Germinal center (tissue), 1 donor: Measurements from ENCODE around the gene IGF2BP1.
"Not testable (repeated sequence)": the region's sequence is repeated elsewhere in the genome, so short reads cannot be mapped to it uniquely, and the experiment has no call there.

Experiments used
- DNase-seq: peaks from one replicate; pipeline ENCODE4 v3.0.0; 2012; ENCODE audit warnings: mixed read lengths, low spot score

IGF2BP1 gene

GRCh38 chr17:49054342-49055092 is 57.3 kb downstream of the IGF2BP1 start:
- no peak for DNase-seq

DNA sequence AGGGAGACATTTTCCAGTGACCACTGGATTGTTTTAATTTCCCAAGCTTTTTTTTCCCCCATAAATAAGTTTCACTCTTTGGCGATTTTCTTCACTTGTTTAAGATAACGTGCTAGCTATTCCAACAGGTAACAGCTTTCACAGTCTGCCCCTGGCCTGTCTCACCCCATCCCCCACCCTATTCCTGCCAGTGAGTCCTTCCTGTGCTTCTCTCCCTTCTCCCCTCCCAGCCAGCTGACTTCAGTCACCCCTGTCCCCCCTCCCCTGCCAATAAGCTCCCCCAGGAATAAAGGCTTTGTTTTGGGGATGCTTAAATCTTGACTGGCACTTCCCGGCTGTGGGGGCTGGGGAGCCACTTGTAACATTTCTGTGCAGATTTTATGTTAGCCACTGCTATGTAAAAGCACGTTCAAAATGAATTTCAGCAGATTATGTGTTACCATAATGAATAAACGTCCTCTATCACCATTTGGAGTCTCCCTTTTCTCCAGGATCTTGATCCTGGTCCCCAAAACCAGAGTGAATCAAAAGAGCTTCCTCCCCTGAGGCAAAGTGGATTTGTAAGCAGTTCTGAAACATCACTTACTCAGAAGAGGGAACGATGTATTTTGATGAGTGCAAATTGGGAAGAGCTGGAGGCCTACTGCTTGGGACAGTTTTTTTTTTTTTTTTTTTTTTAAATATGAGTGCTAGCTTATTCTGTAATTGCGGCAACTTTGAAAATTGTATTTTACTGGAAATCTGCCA is 58.2 kb downstream of the IGF2BP1 start:
- no peak for DNase-seq

DNA sequence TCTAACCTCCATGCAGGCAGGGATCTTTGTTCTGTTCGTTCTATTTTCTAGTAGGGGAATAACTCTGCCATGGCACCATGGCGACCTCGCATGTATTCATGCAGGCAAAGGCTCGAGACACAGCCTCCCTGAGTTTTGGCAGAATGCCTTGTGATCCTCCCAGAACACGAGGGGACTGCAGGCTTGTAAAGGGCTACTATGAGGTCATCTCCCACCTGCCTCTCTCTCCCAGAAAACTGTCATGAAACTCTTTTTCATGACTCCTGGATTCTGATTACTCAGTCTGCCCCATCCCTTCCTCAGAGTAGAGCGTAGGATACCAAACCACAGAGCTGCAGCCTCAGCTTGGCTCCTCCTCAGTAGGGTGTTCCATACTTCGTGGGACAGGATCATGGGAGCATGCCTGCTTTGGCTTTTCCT is 64.3 kb downstream of the IGF2BP1 start:
- DNase-seq: no peak

DNA sequence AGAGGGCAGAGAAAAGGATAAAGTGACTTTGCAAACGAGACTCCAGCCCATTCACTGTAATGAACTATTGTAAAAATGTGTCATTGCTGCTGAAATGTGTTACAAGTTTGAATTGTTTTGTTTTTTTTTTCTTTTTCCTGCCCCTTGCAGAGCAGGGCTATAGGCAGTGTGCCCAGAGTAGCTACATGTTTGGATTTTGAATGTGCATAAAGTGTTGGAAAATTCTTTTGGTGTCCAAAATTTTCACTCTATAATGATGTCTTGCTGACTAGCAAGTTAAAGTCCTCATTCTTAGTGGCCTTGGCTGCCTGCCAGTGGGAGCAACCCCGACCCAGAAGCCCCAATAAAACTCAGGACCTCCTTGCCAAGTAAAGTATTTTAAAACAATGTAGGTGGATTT is 66.5 kb downstream of the IGF2BP1 start:
- no peak for DNase-seq

- DNase-seq: no peak
These were observed 70.0 kb downstream of the IGF2BP1 start for GRCh38 chr17:49067163-49067562.

- no peak for DNase-seq
These were observed 72.5 kb downstream of the IGF2BP1 start for GRCh38 chr17:49069585-49070273.

DNA sequence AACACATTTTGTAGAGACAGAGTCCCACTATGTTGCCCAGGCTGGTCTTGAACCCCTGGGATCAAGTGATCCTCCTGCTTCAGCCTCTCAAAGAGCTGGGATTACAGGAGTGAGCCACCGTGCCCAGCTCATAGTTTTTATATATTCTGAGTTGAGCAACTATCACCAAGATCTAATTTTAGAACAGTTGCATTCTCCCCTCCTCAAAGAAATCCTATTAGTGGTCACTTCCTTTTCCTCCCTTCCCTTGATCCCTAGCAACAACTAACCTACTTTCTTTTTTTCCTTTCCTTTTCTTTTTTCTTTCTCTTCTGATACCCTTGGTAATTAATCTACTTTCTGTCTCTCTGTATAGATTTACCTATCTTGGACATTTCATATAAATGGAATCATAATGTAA is 73.9 kb downstream of the IGF2BP1 start:
- DNase-seq: no peak

DNA sequence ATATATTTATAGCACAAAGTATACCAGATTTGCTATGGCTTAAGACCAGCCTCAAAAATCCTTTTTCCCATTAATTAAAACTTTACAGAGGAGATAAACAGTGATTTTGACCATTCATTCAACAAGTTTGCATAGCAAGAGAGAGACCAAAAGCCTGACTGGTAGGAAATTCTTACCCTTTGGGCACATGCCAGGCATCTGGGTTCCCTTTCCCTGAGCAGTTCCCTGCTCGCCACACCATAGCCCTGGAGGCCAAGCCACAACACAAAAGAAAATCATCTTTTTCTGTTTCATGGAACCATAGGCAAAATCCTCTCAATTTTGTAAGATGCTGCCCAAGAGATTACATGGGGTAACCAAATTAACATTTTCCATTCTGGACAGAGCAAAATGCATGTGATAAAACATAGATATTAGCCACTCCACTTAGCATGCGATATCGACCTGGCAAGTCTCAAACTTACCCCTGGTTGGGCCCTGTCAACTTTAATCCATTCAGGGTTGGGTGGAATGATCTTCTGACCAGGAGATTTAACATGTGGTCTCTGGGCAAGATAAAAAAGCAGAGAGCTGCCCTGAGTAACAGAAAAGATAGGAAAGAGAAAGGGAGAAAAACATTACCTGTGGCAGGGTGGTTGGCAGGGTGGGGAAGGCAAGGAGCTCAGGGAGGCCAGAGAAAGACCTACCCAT is 77.8 kb downstream of the IGF2BP1 start:
- no peak for DNase-seq

GRCh38 chr17:49076573-49077384 is 79.6 kb downstream of the IGF2BP1 start:
- DNase-seq: no peak

DNA sequence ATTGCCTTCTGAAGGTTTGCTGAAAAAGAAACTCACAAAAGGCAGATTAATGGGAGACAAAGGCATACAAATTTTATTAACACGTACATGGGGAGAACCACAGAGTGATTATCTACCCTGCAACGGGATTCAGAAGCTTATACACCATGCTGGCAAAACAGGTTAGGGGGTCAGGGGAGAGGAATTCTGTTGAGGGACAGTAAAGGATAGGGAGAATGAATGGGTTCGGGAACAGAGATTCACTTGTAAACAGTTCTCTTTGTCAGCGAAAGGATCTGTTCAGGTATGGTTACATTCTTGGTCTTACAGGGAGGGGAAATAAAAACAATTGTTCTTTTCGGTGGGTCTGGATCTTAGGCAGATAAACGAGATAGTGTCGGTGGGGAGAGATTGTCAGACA is 81.1 kb downstream of the IGF2BP1 start:
- no peak for DNase-seq

DNA sequence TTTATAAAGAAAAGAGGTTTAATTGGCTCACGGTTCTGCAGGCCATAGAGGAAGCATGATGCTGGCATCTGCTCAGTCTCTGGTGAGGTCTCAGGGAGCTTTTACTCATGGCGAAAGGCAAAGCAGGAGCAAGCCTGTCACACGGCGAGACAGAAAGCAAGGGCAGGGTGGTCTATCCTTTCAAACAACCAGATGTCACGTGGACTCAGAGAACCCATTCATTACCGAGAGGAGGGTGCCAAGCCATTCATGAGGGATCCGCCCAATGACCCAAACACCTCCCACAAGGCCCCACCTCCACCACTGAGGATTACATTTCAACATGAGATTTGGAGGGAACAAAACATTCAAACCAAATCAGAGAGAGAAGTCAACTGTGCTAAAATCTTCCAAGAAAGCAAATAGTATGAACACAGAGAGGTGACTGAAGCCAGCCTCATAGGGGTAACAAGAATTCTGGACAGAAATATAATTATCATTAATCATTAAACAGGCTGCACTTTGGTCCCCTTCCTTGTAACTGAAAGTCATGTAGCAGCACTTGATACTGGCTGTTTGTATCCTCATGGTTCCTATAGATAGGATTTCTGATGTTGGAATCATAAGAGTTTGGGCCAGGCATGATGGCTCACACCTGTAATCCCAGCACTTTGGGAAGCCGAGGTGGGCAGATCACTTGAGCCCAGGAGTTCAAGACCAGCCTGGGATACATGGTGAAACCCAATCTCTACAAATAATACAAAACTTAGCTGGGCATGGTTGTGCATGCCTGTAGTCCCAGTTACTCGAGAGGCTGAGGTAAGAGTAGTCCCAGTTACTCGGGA is 82.9 kb downstream of the IGF2BP1 start:
- DNase-seq: no peak

GRCh38 chr17:49082231-49082630 is 85.0 kb downstream of the IGF2BP1 start:
- no peak for DNase-seq

DNA sequence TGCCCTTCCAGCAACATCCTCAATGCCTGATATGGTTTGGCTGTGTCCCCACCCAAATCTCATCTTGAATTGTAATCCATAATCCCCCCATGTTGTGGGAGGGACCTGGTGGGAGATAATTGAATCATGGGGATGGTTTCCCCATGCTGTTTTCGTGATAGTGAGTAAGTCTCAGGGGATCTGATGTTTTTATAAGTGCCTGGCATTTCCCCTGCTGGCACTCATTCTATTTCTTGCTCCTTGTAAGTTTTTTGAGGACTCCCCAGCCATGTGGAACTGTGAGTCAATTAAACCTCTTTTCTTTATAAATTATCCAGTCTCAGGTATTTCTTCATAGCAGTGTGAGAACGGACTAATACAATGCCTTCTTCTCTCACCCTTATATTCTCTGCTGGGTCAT is 87.9 kb downstream of the IGF2BP1 start:
- not testable (repeated sequence) for DNase-seq

DNA sequence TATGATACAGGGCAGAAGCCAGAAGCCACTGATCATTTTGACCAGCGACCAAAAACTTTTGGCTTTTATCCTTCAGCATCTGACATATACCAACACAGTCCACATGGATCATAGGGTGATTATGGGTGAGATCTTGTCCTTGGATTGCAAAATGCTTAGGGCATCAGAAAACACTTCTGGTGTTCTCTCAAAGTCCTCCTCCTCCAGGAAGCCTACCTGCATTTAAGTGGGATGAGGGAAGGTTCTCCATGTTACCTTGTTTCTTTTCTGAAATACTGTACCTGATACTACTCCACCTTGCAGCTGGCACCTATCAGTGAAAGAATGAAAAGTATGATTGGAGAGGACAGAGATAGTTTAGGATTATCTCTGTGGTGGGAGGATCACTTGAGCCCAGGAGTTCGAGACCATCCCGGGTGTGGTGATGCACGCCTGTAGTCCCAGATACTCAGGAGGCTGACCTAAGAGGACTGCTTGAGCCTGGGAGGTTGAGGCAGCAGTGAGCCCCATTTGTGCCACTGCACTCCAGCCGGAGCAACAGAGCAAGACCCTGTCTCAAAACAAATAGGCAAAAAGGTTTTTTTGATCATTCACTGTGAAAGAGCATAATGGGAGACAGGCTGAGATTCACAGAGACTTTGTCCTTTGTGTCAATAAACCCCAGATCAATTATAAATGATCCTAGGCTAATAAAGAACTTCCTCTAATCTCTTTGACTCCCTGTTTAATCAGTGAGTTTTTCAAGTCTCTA is 88.6 kb downstream of the IGF2BP1 start:
- DNase-seq: no peak

DNA sequence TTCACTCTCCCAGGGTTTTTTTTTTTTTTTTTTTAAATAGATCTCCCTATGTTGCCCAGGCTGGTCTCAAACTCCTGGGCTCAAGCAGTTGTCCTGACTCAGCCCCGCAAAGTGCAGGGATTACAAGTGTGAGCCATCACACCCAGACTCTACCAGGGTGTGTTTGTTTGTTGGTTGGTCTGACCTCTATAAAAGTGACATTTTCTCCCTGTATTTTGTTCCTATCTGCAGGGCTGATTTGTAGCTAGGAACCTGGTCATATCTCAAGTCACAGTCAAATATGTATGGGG is 89.1 kb downstream of the IGF2BP1 start:
- DNase-seq: no peak

GRCh38 chr17:49086649-49087048 is 89.5 kb downstream of the IGF2BP1 start:
- DNase-seq: no peak

GRCh38 chr17:49089094-49089493 is 91.9 kb downstream of the IGF2BP1 start:
- DNase-seq: no peak

- DNase-seq: no peak
These were observed 93.9 kb downstream of the IGF2BP1 start for GRCh38 chr17:49090878-49091594.

DNA sequence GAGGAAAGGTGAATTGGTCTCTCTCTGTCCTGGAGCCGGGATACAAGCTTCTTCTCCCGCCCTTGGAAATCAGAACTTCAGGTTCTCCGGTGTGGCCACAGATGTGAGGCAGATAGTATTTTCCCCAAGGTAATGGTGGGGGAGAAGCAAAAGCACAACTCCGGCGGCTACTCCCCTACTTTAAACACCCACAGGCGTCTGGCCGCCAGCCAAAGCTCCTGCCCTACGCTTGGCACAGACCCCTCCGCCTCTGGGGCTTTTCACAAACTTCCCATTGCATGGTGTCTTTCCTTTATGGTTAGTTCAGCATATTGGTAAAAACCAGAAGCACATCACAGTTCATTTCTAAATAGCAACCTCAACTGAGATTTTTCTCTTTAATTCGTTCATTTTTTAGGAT is 95.9 kb downstream of the IGF2BP1 start:
- no peak for DNase-seq
